HG03135 (cell line): ENCODE results near the gene THRB.
"Not testable (repeated sequence)": the region's sequence is repeated elsewhere in the genome, so short reads cannot be mapped to it uniquely, and the experiment has no call there.

ENCODE experiments used
- ATAC-seq: cut with Tn5 transposase; IDR thresholded peaks from one replicate; pipeline ENCODE4 v1.9.1; 2021; ENCODE audit warnings: mild to moderate bottlenecking, moderate library complexity; ENCODE audit not compliant: unreplicated experiment

Gene THRB

GRCh38 chr3:24128199-24129005 is 366.2 kb downstream of the THRB start:
- no peak for ATAC-seq

GRCh38 chr3:24123596-24123995 is 371.1 kb downstream of the THRB start:
- no peak for ATAC-seq

- no peak for ATAC-seq
These were observed 374.2 kb downstream of the THRB start for GRCh38 chr3:24120434-24120833.

- ATAC-seq: no peak
These were observed 375.3 kb downstream of the THRB start for GRCh38 chr3:24119321-24119751.

GRCh38 chr3:24117508-24117907 is 377.1 kb downstream of the THRB start:
- ATAC-seq: no peak

DNA sequence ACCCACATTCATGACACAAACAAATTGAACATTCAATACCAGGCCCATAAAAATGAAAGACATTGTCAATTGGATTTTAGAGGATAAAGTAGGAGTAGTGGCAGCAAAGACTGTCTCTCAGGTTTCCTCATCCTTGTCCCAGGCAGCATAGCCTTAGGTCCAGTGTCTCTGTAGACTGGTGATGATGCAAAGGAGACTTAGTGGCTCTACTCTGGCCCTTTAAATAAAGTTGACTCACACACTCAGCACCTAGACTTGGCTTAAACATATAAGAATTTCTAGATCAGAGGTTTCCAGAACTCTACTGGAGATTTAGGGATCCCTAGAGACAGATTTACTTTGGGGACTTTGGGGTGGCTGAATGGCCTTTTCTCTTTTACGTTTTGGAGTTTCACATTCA is 382.9 kb downstream of the THRB start:
- no peak for ATAC-seq

- no peak for ATAC-seq
These were observed 384.6 kb downstream of the THRB start for GRCh38 chr3:24110051-24110450.

DNA sequence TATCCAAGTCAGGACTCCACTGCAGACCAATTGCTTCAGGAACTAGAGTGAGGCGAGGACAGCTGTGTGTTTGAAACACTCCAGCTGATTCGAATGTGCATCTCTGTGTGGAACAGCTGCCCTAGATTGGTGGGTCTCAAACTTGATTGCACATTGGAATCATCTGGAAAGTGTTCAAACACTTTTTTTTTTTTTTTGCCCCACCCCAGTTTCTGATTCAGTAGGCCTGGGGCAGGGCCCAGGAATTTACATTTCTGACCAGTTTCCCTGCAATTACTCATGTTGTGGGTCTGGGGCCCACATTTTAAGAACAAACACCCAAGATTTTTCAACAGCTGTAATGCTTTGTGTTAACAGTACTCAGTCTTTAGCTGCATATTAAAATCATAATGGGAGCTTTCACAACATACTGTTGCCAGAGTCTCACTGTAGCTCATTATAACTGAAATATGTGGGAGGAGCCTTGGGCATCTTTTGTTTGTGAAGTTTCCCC is 392.9 kb downstream of the THRB start:
- ATAC-seq: no peak

DNA sequence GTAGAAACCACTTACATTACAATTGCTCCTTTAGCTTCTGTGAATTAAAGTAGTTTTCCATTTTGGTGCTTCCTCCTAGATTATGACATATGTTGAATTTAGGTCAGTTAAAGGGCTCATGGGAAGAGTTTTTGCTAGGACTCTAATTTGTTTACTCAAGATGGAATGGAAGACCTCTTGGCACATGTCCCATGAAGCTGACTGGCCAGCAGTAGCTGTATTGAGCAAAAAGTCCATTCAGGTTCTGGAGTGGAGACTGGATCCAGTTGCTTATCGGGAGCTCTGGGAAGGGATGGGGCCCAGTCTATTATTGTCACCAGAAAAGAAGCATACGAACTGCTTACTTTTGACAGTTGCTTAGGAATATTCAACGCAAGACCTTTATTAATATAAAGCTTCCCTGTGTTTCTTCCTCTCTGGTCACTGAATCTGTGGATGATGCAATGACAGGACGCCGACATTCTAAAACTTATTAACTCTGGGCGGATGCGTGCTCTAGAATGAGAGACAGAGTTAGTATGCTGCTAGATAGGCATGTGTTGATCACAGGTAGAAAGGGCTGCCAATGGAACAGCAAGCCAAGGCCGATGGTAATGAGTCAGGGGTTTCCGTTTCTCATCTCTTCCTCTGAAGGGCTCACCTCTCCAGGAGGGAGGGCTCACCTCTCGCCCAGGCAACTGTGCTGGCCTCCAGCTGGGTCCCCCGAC is 393.8 kb downstream of the THRB start:
- ATAC-seq: no peak

DNA sequence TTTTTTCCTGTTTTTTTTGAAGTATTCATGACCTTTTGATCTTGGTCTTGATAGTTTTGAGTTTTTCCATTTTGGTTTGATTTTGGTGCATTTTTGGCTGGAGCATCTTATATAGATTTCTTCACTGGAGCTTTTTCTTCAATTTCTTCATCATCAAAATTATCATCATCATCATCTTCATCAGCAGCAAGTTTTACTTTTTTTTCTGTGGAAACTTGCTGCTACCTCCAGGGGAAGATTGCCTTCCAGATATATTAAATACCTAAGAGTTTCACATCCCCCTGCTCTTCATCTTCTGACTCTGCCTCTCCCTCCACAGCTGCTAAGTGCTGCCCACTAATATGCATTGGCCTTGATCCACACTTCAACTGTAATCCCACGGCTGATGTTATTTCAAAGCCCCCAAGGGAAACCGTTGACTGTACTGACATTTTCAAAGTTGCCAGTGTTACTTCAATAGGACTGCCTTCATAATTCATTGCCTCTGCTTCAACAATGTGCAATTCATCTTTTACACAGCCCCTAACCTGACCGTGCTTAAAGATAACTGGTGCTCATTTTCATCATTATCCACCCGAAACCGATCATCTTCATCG is 397.9 kb downstream of the THRB start:
- no peak for ATAC-seq

GRCh38 chr3:24096271-24096670 is 398.4 kb downstream of the THRB start:
- ATAC-seq: no peak

DNA sequence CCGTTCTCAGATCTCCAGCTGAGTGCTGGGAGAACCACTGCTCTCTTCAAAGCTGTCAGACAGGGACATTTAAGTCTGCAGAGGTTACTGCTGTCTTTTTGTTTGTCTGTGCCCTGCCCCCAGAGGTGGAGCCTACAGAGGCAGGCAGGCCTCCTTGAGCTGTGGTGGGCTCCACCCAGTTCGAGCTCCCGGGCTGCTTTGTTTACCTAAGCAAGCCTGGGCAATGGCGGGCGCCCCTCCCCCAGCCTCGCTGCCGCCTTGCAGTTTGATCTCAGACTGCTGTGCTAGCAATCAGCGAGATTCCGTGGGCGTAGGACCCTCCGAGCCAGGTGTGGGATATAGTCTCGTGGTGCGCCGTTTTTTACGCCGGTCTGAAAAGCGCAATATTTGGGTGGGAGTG is 399.8 kb downstream of the THRB start:
- ATAC-seq: not testable (repeated sequence)

GRCh38 chr3:24088782-24089181 is 405.9 kb downstream of the THRB start:
- ATAC-seq: no peak

DNA sequence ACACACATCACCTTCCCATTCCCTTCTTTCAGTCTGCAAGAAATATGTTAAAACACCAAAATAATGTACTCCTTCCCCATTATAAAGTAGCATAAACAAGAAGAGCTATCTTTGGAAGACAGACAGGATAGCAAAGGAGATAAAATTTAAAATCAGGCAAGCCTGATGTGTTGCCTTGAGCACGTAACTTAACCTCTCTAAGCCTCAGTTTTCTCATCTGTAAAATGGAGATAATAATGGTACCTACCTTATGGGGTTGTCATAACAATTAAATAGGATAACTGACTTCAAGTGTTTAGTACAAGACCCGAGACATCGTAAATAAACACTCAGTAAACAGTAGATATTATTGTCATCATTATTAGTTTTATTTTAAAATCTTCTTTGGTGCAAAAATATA is 407.2 kb downstream of the THRB start:
- ATAC-seq: no peak

DNA sequence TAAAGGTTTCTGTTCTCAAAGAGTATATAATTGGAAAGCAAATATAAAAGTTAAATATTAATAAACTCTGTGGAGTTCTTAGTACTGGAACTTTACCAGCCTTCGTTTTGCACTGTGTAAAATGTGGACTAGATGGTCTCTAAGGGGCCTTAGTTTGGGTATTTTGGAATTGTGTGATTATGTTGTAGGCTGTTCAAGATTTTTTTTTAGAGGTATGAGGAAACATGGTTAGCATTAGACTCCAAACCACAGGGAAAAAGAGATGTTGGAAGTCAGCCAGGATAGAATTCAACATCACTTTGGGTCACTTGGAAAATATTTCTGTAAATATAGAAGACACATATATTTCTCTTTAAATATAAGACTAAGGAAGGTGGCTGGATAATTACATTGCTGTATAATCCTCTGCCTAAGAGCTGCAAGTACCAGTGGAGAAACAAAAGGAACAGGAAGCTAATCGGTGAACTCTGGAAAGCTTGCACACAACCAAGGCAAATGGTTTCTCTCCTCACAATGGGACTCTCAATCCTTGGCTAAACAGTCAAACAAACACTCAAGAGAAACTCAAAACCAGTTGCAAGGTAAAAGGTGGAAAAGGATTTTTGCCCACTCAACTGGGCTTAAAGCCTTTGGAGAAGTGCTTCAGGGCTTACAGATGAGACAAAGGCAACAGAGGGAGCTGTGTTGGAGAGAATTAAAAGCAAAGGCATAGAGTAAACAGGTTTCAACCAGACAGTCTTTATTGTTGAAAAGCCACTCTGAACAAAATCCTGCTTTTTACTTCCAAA is 407.8 kb downstream of the THRB start:
- ATAC-seq: no peak

GRCh38 chr3:24086206-24086605 is 408.4 kb downstream of the THRB start:
- ATAC-seq: no peak

DNA sequence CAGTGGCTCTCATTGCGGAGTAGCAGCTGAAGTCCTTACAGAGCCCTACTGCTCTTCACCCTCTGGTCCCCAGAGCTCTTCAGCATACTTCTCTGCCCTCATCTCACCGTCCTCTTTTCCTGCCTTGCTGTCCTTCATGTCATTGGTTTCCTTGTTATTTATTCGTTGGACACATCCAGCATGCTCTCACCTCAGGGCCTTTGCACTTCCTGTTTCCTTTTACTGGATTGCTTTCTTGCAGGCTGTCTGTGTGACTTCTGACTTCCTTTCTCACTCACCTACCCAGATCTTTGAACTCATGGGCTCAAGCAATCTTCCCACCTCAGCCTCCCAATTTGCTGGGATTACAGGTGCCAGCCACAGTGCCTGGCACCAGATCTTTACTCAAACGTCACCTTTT is 422.5 kb downstream of the THRB start:
- no peak for ATAC-seq

DNA sequence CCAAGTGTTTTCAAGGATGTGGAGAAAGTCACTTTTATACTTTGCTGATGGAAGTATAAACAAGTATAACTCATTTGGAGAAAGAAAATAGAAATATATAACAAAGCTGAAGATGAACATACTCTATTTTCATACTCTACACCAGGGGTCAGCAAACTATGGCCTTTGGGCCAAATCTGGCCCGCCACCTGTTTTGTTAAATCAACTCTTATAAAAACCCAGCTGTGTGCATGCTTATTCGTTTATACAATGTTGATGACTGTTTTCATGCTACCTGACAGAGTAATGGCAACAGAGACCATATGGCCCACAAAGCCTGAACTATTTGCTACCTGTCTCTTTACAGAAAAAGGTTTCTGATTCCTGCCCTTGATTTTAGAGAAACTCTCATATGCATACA is 425.6 kb downstream of the THRB start:
- ATAC-seq: no peak

- ATAC-seq: no peak
These were observed 427.2 kb downstream of the THRB start for GRCh38 chr3:24067483-24067882.
